Panc1 (cell line): Measurements from ENCODE around the gene CCNA2. TPM values are rescaled to one million over a fixed set of nuclear protein-coding genes. Genes with fewer than 3 reads are reported as not detected.

Experiments used
- ATAC-seq: fragments of 200-7000 bp; cut with Tn5 transposase; 2 replicates; pipeline ENCODE4 v1.9.1; 2020; ENCODE audit warnings: mild to moderate bottlenecking, moderate library complexity
- BruUV-seq: library from RNA; stranded (reverse); fragments of 400-500 nt; replicated peaks from 2 replicates; lab custom pipeline; 2021; lab: Mats Ljungman, UMichigan
- CTCF ChIA-PET: fragments of 300-600 bp; sonication (Branson Sonifier 250); formaldehyde crosslinking; loops from one replicate; lab custom pipeline; 2022; ENCODE audit warnings: antibody characterized with exemption; lab: Charles Lee
- POLR2A ChIA-PET: fragments of 300-600 bp; sonication (Branson Sonifier 250); formaldehyde crosslinking; loops from one replicate; lab custom pipeline; 2022; ENCODE audit warnings: antibody characterized with exemption; lab: Charles Lee
- DNase-seq: peaks from one replicate; pipeline ENCODE4 v3.0.0-alpha.2; 2010; ENCODE audit warnings: low read depth, low spot score
- H3K27ac ChIP-seq: 2 replicates; pipeline ENCODE4 v1.5.1; 2011; ENCODE audit warnings: mild to moderate bottlenecking, low read length, inconsistent platforms
- H3K27me3 ChIP-seq: fragments of 200-500 bp; sonication (Bioruptor generic); 2 replicates; pipeline ENCODE4 v1.6.0; 2014; ENCODE audit warnings: low read length, inconsistent platforms; ENCODE audit not compliant: control insufficient read depth, insufficient read depth
- H3K36me3 ChIP-seq: fragments of 200-500 bp; sonication (Bioruptor generic); 2 replicates; pipeline ENCODE4 v1.5.1; 2014; ENCODE audit warnings: inconsistent platforms, mild to moderate bottlenecking, low read length, moderate library complexity; ENCODE audit not compliant: control insufficient read depth, insufficient read depth
- H3K4me1 ChIP-seq: 2 replicates; pipeline ENCODE4 v1.5.1; 2011; ENCODE audit warnings: inconsistent platforms, mild to moderate bottlenecking, low read length, moderate library complexity; ENCODE audit not compliant: control insufficient read depth, insufficient read depth
- H3K4me3 ChIP-seq, 2 experiments: 2 replicates each; pipeline ENCODE4 v1.5.1; 2011 to 2012; ENCODE audit warnings: low read depth in 2 of 2, low read length in 2 of 2, mild to moderate bottlenecking in 2 of 2, inconsistent platforms in 1 of 2, moderate library complexity in 1 of 2
- H3K9me3 ChIP-seq: fragments of 200-500 bp; sonication (Bioruptor generic); 2 replicates; pipeline ENCODE4 v1.5.1; 2014; ENCODE audit warnings: low read depth, mild to moderate bottlenecking, inconsistent platforms, low read length, moderate library complexity; ENCODE audit not compliant: control insufficient read depth, insufficient read depth
- POLR2AphosphoS5 ChIP-seq: IDR thresholded peaks from 2 replicates; pipeline ENCODE4 v1.6.1; 2012; ENCODE audit warnings: mild to moderate bottlenecking, low read depth, low read length, moderate library complexity
- SIN3A ChIP-seq: IDR thresholded peaks from 2 replicates; pipeline ENCODE4 v1.6.1; 2012; ENCODE audit warnings: low read depth, mild to moderate bottlenecking, low read length, moderate library complexity, borderline replicate concordance; ENCODE audit not compliant: insufficient read depth
- TCF7L2 ChIP-seq: IDR thresholded peaks from 2 replicates; pipeline ENCODE4 v1.6.1; 2011; ENCODE audit warnings: mild to moderate bottlenecking, low read depth, low read length, inconsistent platforms
- in situ Hi-C: cut with HindIII; loops from 2 replicates; pipeline ENCODE4 v1.10.0; 2016; ENCODE audit warnings: low sequenced_read_pairs, low pct_unique_long_range_greater_than_20kb
- intact Hi-C: fragments of 100-400 bp; cut with micrococcal nuclease; formaldehyde crosslinking; loops from one replicate; pipeline ENCODE4 v1.10.0; 2022; ENCODE audit not compliant: unreplicated experiment
- total RNA-seq: library from RNA; stranded (reverse); gene quantifications from one replicate; pipeline ENCODE4 v1.2.1, GENCODE V29; 2021; ENCODE audit not compliant: unreplicated experiment
- TF ChIP-seq, protein P1 (sequence below), 2 experiments: IDR thresholded peaks; 2 replicates each; pipeline ENCODE4 v1.6.1; 2011 to 2012; ENCODE audit warnings: low read depth in 2 of 2, control low read depth in 1 of 2, low read length in 1 of 2, mild to moderate bottlenecking in 1 of 2, moderate library complexity in 1 of 2; ENCODE audit not compliant: insufficient read depth in 1 of 2
- TF ChIP-seq, protein P2 (sequence below): fragments of 450-650 bp; IDR thresholded peaks from 2 replicates; pipeline ENCODE4 v1.5.1; 2017; ENCODE audit warnings: mild to moderate bottlenecking

Gene CCNA2
- total RNA-seq, 1 experiment from 2014 or later: 31.8 TPM

DNA sequence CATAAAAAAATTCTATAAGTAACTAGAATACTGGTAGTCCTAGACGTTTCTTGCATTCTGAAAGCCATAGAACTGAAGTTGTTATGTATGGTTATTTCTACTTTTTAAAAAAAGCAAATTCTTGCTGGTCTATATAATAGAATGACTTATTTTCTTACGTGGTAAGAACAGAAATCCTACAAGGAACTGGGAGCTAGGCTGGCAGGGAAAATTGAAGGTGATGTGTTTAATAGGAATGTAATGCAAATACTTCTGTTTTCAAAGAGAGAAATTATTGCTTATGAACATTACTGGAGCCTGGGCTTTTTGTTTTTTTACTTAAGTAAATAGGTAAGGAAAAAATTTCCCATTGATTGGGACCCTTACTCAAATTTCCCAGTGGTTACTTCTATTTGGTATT is 8.9 kb downstream of the CCNA2 start:
- POLR2A ChIA-PET: no interaction called here

DNA sequence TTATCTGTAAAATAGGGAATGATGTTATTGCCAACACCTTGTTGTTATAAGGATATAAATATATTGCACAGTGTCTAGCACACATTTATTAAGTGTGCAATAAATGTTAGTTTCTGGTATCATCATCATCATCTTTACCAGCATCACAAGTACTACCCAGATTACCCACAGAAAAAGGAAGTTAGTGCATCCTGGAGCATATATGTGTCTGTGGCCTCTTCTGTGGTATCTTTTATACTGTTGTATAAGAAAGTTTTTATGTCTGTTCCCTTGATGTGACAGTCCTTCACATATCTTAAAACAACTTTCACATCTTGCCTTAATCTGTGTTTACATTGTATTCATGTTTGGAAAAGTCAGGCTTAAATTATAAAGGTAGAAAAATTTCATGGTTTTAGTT is 12.6 kb downstream of the CCNA2 start:
- ATAC-seq: no peak
- TF ChIP-seq TCF7L2: no peak
- TF ChIP-seq, protein P1, sequence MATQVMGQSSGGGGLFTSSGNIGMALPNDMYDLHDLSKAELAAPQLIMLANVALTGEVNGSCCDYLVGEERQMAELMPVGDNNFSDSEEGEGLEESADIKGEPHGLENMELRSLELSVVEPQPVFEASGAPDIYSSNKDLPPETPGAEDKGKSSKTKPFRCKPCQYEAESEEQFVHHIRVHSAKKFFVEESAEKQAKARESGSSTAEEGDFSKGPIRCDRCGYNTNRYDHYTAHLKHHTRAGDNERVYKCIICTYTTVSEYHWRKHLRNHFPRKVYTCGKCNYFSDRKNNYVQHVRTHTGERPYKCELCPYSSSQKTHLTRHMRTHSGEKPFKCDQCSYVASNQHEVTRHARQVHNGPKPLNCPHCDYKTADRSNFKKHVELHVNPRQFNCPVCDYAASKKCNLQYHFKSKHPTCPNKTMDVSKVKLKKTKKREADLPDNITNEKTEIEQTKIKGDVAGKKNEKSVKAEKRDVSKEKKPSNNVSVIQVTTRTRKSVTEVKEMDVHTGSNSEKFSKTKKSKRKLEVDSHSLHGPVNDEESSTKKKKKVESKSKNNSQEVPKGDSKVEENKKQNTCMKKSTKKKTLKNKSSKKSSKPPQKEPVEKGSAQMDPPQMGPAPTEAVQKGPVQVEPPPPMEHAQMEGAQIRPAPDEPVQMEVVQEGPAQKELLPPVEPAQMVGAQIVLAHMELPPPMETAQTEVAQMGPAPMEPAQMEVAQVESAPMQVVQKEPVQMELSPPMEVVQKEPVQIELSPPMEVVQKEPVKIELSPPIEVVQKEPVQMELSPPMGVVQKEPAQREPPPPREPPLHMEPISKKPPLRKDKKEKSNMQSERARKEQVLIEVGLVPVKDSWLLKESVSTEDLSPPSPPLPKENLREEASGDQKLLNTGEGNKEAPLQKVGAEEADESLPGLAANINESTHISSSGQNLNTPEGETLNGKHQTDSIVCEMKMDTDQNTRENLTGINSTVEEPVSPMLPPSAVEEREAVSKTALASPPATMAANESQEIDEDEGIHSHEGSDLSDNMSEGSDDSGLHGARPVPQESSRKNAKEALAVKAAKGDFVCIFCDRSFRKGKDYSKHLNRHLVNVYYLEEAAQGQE (IDR thresholded peaks at IDR 0.05; ENCODE audit: insufficient read depth in 1 of 2, low read depth in 2 of 2, low read length in 1 of 2): no peak
- TF ChIP-seq POLR2AphosphoS5: no peak
- TF ChIP-seq, protein P2, sequence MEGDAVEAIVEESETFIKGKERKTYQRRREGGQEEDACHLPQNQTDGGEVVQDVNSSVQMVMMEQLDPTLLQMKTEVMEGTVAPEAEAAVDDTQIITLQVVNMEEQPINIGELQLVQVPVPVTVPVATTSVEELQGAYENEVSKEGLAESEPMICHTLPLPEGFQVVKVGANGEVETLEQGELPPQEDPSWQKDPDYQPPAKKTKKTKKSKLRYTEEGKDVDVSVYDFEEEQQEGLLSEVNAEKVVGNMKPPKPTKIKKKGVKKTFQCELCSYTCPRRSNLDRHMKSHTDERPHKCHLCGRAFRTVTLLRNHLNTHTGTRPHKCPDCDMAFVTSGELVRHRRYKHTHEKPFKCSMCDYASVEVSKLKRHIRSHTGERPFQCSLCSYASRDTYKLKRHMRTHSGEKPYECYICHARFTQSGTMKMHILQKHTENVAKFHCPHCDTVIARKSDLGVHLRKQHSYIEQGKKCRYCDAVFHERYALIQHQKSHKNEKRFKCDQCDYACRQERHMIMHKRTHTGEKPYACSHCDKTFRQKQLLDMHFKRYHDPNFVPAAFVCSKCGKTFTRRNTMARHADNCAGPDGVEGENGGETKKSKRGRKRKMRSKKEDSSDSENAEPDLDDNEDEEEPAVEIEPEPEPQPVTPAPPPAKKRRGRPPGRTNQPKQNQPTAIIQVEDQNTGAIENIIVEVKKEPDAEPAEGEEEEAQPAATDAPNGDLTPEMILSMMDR: no peak
- TF ChIP-seq SIN3A: no peak
- Histone ChIP-seq H3K4me1 (no peaks in the 10 kb centered on the region), H3K4me3 (no peak overlapping the region), H3K36me3 (peaks cover 42% of the 10 kb centered on the region), H3K27ac (no peak overlapping the region), H3K9me3 (no peaks in the 10 kb centered on the region), H3K27me3 (no peaks in the 10 kb centered on the region)
- DNase-seq: no peak
- ChIA-PET CTCF (no interaction called here), POLR2A (no interaction called here)
- no TSS peak for BruUV-seq
- intact Hi-C loops: no loop called here
- in situ Hi-C loops: no loop called here

More for the DNA sequence above, 8.9 kb downstream of the CCNA2 start:
- in situ Hi-C loops: no loop called here
- H3K4me1 ChIP-seq: no peaks in the 10 kb centered on the region
- no peaks in the 10 kb centered on the region for H3K27me3 ChIP-seq
- ATAC-seq (no peak), DNase-seq (no peak)
- TF ChIP-seq SIN3A: no peak
- no peak for TF ChIP-seq TCF7L2
- TF ChIP-seq, protein P1 (IDR thresholded peaks at IDR 0.05; ENCODE audit: insufficient read depth in 1 of 2, low read depth in 2 of 2, low read length in 1 of 2): no peak
- no peak for TF ChIP-seq POLR2AphosphoS5
- TF ChIP-seq, protein P2: no peak
- H3K27ac ChIP-seq: no peak overlapping the region
- intact Hi-C loops: no loop called here
- no peaks in the 10 kb centered on the region for H3K9me3 ChIP-seq
- BruUV-seq: no TSS peak
- H3K4me3 ChIP-seq: no peak overlapping the region
- CTCF ChIA-PET: no interaction called here
- H3K36me3 ChIP-seq: peaks cover 63% of the 10 kb centered on the region
